Heart left ventricle (tissue), 16 donors: ENCODE results near the gene RASGEF1C. TPM values are rescaled to one million over a fixed set of nuclear protein-coding genes. Genes with fewer than 3 reads are reported as not detected.

ENCODE experiments used
- ATAC-seq, 4 donors: fragments of 200-7000 bp; cut with Tn5 transposase; one replicate each; pipeline ENCODE4 v1.9.1; 2020 to 2022; ENCODE audit warnings: moderate library complexity in 4 of 4, mild to moderate bottlenecking in 3 of 4, moderate number of reproducible peaks in 1 of 4
- DNase-seq, 5 donors: peaks; one replicate each; pipeline ENCODE4 v3.0.0-alpha.2; 2020
- H3K27ac ChIP-seq, 12 donors: fragments of 200-600 bp; sonication (generic) in 4 of 12; one replicate each; pipeline versions ENCODE4 v1.5.0 to v1.8.0; 2016 to 2022; ENCODE audit warnings: mild to moderate bottlenecking in 2 of 12
- H3K27me3 ChIP-seq, 9 donors: fragments of 200-600 bp; sonication (generic) in 2 of 9; one replicate each; pipeline versions ENCODE4 v1.5.1 to v1.8.0; 2016 to 2022; ENCODE audit warnings: mild to moderate bottlenecking in 3 of 9
- H3K36me3 ChIP-seq, 9 donors: fragments of 200-600 bp; sonication (generic) in 2 of 9; one replicate each; pipeline versions ENCODE4 v1.5.0 to v1.8.0; 2018 to 2022; ENCODE audit warnings: mild to moderate bottlenecking in 2 of 9
- H3K4me1 ChIP-seq, 12 donors: fragments of 200-600 bp; sonication (generic) in 4 of 12; one replicate each; pipeline versions ENCODE4 v1.5.0 to v1.8.0; 2016 to 2022; ENCODE audit warnings: mild to moderate bottlenecking in 3 of 12
- H3K4me3 ChIP-seq, 12 donors: fragments of 200-600 bp; sonication (generic) in 4 of 12; one replicate each; pipeline versions ENCODE4 v1.5.0 to v1.8.0; 2017 to 2022; ENCODE audit warnings: mild to moderate bottlenecking in 9 of 12, moderate library complexity in 4 of 12
- H3K9me3 ChIP-seq, 12 donors: fragments of 200-600 bp; sonication (generic) in 4 of 12; one replicate each; pipeline versions ENCODE4 v1.5.0 to v1.8.0; 2016 to 2022; ENCODE audit warnings: mild to moderate bottlenecking in 1 of 12
- POLR2A ChIP-seq, 2 donors: fragments of 450-650 bp; IDR thresholded peaks; one replicate each; pipeline ENCODE4 v1.6.1; 2017; ENCODE audit warnings: antibody characterized with exemption in 2 of 2, mild to moderate bottlenecking in 2 of 2, moderate library complexity in 2 of 2
- WGBS, 4 donors: extraction: QIAGEN DNeasy Blood & Tissue Kit in 2 of 4; methylation state at CpG; one replicate each; pipeline versions ENCODE4 v1.1.5 to v1.1.7; 2013 to 2018; 5-methylcytosine and 5-hydroxymethylcytosine counted together
- intact Hi-C, 10 donors: fragments of 100-400 bp; cut with DNase I; formaldehyde crosslinking; loops; one replicate each; pipeline versions ENCODE4 v1.11.1 to v1.14.2; 2022
- polyA plus RNA-seq, 2 donors: library from polyadenylated mRNA; stranded (reverse); fragments of 200-250 nt; gene quantifications; one replicate each; pipeline ENCODE4 v1.2.3, GENCODE V29; 2013
- total RNA-seq, 9 donors: library from RNA; depleted of rRNA in 2 of 9; stranded (reverse); fragments of >200 nt in 2 of 9; fragmentation: NEBNext Ultra II Directional in 3 of 9; extraction: Animal tissue kit (Norgen Biotek cat#: 25700) in 3 of 9; gene quantifications; one replicate each; pipeline versions ENCODE4 v1.1.0 to v1.2.4, GENCODE V29; 2016 to 2023
- TF ChIP-seq, protein P1 (sequence below), 12 donors: fragments of 200-600 bp; sonication (generic) in 4 of 12; IDR thresholded peaks; one replicate each; pipeline versions ENCODE4 v1.5.0 to v1.8.0; 2018 to 2022; ENCODE audit warnings: antibody characterized with exemption in 12 of 12, mild to moderate bottlenecking in 5 of 12
- donor health status: ischemic (EF 13 %, LVEDD 7.1; RV severe dilation, severe dysfunction).
- donor health status: healthy with polysubstance abuse.
- donor health status: DM: no; HTN: yes; CAD: no.
- donor health status: DM: no; HTN: no; CAD: no.
- donor health status: ischemic (EF 25% LVEDD 6.9; RV normal size, moderate dysfunction).
- donor health status: ischemic (EF 25% LVEDD 5.7; RV mildly dilated, moderate dysfunction).
- donor health status: healthy.
- donor health status: DM: yes; HTN: yes; CAD: no.
- donor health status: ischemic (EF 35%, LVEDD 5.7; RV mildly dilated, moderate dysfunction).
- donor health status: nonischemic (EF 11% LVEDD 7.7; RV severe dilation, severe dysfunction).
- donor health status: DM: yes; HTN: yes; CAD: no.
- donor health status: PGD.
- donor health status: ischemic (EF 29% LVEDD 5.4; RV normal size, mild dysfunction).
- donor health status: nonischemic (EF 23%, LVEDD 6.1; RV moderate dilation, normal function).

Gene RASGEF1C
- total and polyA plus RNA-seq, 11 donors = 0.14 to 0.75 (median 0.19) TPM; not detected in 4

DNA sequence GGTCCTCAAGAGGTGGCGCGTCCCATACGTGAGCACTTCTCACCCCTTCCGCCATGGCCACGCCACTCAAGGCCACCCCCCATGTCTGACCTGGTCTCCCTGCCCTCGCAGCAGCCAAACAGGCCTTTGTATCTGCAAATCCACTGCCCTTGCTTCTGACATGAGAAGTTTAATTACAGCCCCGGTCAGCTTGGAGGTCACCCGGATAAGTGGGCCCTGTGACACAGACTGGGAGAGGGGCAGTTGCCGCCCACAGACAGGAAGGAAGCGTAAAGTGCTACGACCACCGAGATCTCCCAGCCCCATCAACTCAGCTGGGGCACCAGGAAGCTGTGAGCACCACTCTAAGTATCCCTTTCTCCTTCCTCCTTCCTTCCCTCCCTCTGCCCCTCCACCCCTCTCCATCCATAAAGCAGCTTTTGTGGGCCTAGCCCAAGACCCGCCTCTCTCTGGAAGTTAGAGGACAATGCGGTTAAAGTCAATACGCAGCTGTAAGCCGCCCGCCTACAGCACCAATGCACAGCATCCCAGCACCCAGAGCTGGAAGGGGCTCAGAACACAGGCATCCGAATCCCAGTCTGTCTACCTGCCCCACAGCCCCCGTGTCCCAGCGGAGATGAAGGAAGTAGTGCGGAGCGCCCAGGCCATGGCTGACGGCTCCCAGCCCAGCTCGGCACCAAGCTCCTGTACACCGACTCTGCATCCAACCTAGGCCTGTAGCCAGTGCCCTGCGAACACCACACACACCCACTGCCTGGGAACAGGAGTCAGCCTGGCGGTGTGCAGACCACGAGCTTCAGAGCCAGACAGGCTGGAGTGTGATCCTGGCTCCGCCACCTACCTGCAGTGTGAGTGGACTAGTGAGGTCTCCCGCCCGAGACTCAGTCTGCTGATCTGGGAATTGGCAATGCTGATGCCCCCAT, 92.7 kb downstream of the RASGEF1C start:
- Histone ChIP-seq H3K27me3 (peaks cover 0 to 24% (median 0%) of the 10 kb centered on the region in 9 donors), H3K4me1 (no peaks in the 10 kb centered on the region), H3K4me3 (no peak overlapping the region), H3K9me3 (no peaks in the 10 kb centered on the region), H3K36me3 (no peaks in the 10 kb centered on the region), H3K27ac (no peak overlapping the region)
- WGBS, 4 donors = 75 to 80% (median 79%) methylated on average over 24 to 31 of the region's 31 CpGs
- TF ChIP-seq, protein P1, sequence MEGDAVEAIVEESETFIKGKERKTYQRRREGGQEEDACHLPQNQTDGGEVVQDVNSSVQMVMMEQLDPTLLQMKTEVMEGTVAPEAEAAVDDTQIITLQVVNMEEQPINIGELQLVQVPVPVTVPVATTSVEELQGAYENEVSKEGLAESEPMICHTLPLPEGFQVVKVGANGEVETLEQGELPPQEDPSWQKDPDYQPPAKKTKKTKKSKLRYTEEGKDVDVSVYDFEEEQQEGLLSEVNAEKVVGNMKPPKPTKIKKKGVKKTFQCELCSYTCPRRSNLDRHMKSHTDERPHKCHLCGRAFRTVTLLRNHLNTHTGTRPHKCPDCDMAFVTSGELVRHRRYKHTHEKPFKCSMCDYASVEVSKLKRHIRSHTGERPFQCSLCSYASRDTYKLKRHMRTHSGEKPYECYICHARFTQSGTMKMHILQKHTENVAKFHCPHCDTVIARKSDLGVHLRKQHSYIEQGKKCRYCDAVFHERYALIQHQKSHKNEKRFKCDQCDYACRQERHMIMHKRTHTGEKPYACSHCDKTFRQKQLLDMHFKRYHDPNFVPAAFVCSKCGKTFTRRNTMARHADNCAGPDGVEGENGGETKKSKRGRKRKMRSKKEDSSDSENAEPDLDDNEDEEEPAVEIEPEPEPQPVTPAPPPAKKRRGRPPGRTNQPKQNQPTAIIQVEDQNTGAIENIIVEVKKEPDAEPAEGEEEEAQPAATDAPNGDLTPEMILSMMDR (IDR thresholded peaks at IDR 0.05) = no peak
- no peak for TF ChIP-seq POLR2A (IDR thresholded peaks at IDR 0.05)
- intact Hi-C loops = no loop called here
- DNase-seq = peak in 1 of 5 donors; percentile 53
- no peak for ATAC-seq

DNA sequence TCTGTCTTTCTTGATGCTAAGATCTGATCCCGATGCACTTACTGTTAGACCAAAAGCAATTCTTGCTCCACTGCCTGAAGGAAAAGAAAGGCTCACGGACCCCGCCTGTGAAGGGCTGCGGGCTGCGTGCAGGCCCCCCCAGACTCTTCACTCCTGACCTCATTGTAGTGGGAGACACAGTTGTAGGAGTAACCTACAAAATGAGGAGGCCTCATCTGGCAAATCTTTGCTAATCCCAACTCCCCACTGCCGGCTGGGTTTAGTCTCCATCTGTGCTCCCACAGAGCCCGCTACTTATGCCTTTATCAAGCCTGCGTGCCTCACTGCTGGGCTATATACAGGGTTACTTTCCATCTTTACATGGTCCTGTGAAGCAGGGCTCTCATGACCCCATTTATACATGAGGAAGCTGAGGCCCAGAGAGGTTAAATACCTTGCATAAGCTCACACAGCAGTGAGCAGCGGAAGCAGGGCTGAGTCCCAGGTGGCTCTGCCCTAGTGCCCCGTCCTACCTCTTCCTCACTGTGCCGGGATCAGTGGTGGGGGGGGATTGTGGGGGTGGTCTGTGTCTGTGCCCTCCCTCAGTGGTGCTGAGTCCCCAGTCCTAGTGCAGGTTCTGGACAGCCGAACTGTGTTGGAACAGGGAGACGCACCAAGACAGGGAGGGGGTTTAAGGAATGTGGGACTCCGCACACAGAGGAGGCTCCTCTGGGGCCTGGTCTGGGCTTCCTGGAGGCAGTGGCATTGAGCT, 93.5 kb downstream of the RASGEF1C start:
- 82 to 89% (median 86%) methylated on average over 11 to 14 of the region's 14 CpGs for WGBS, 4 donors
- Histone ChIP-seq H3K9me3 (no peaks in the 10 kb centered on the region), H3K4me1 (no peaks in the 10 kb centered on the region), H3K27me3 (peaks cover 0 to 20% (median 0%) of the 10 kb centered on the region in 9 donors), H3K4me3 (no peak overlapping the region), H3K27ac (no peak overlapping the region), H3K36me3 (no peaks in the 10 kb centered on the region)
- ATAC-seq (no peak), DNase-seq (peak in 1 of 5 donors; percentile 8)
- TF ChIP-seq POLR2A (IDR thresholded peaks at IDR 0.05) = no peak
- TF ChIP-seq, protein P1 (IDR thresholded peaks at IDR 0.05) = no peak
- intact Hi-C loops = no loop called here

DNA sequence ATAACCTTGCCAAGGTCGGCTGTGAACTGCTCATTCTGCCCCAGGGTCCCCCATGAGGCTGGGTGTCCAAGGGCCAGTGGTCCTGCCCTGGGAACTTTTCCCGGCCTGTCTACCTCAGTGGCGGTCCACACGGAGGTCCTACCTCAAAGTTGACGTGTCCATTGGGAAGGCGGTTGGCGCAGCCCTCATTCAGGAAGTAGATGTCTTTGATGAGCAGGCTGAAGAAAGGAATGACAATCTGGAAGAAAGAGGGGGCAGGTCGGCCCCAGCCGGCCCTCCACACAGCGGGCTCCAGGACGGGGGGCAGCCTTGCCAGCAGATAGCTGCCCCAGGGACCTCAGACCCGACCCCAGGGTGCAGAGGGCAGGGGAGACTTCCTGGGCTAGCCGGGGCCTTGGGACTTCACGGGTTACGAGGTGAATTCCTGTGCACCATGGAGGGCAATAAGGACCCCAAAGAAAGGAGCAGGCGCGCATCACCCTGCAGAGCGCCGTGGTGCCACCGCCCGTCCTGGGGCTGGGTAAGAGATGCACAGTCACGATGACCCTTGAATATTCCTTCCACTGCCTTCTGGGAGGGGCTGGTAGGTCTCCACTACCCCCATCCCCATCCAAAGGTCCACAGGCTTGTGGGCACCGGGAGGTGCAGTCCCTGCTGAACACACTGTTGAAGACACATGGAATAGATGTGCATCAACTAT, 94.6 kb downstream of the RASGEF1C start:
- no peaks in the 10 kb centered on the region for H3K9me3 ChIP-seq
- intact Hi-C loops = no loop called here
- H3K27me3 ChIP-seq = peaks cover 0 to 12% (median 0%) of the 10 kb centered on the region in 9 donors
- WGBS, 4 donors = 84 to 94% (median 87%) methylated on average over 11 to 23 of the region's 23 CpGs
- DNase-seq = peak in 1 of 5 donors; percentile 37
- no peak overlapping the region for H3K27ac ChIP-seq
- TF ChIP-seq, protein P1 (IDR thresholded peaks at IDR 0.05) = no peak
- TF ChIP-seq POLR2A (IDR thresholded peaks at IDR 0.05) = no peak
- no peaks in the 10 kb centered on the region for H3K4me1 ChIP-seq
- H3K4me3 ChIP-seq = no peak overlapping the region
- ATAC-seq = no peak
- H3K36me3 ChIP-seq = no peaks in the 10 kb centered on the region
